ENCODE results near the gene CHAMP1. TPM values are rescaled to one million over a fixed set of nuclear protein-coding genes. Genes with fewer than 3 reads are reported as not detected.

Gene CHAMP1, protein sequence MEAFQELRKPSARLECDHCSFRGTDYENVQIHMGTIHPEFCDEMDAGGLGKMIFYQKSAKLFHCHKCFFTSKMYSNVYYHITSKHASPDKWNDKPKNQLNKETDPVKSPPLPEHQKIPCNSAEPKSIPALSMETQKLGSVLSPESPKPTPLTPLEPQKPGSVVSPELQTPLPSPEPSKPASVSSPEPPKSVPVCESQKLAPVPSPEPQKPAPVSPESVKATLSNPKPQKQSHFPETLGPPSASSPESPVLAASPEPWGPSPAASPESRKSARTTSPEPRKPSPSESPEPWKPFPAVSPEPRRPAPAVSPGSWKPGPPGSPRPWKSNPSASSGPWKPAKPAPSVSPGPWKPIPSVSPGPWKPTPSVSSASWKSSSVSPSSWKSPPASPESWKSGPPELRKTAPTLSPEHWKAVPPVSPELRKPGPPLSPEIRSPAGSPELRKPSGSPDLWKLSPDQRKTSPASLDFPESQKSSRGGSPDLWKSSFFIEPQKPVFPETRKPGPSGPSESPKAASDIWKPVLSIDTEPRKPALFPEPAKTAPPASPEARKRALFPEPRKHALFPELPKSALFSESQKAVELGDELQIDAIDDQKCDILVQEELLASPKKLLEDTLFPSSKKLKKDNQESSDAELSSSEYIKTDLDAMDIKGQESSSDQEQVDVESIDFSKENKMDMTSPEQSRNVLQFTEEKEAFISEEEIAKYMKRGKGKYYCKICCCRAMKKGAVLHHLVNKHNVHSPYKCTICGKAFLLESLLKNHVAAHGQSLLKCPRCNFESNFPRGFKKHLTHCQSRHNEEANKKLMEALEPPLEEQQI
- polyA plus RNA-seq (2012; ENCODE audit: insufficient read length, low read depth): 14.6 TPM

DNA sequence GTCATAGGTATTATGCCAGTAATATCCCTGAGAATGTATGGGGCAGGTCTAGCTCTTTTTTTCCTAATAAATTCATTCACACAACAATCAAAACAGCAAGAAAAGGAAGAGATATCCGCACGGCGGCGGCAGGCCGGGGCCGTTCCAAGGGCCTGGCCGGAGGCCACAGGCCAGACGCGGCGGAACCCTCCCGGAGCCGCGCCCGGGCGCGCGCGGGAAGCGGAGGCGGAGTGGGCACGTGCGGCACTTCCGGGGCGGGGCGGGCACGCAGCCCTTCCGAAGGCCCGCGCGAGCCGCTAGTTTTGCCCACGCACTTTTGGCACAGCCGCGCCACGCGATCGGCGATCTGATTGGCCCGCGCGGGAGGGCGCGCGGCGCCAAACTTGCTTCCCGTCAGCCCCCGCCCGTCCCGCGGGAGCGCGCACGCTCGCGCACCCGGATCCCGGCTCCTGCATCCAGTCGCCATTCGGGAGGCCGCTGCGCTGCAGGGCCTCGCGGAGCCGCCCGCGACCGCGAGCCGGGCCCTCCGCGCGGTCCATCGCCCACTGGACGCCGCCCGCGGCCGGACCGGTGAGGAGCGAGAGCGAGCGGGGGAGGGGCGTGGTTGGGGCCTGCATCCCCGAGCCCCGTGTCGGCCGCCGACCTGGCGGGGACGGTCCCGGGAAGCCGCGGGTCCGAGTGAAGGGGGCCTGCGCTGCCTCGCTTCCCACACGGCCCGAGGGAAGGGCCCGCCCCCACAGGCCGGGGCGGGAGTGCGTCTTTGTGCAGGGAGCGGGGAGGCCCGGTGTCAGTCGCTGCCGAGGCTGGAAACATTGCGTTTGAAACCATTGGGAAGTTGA is at the start of gene CHAMP1:
Gene CHAMP1, plus strand, starts transcription at position 430 of the 839 bp plus-strand sequence. CDS start 9,340 bp downstream, outside the sequence.
- TF ChIP-seq TAF1 (IDR thresholded peaks at IDR 0.05; ENCODE audit: borderline replicate concordance, insufficient read depth, low read length): peak; percentile 72; the same call in 1 of the 2 replicates
- no peak for TF ChIP-seq SIN3A (IDR thresholded peaks at IDR 0.05; ENCODE audit: borderline replicate concordance, insufficient read depth, low read length)
- TF ChIP-seq FOXP2 (optimal IDR thresholded peaks at IDR 0.05; ENCODE audit: borderline replicate concordance, extremely low read depth, extremely low read length, insufficient read depth): peak; percentile 37
- TF ChIP-seq, protein P1, sequence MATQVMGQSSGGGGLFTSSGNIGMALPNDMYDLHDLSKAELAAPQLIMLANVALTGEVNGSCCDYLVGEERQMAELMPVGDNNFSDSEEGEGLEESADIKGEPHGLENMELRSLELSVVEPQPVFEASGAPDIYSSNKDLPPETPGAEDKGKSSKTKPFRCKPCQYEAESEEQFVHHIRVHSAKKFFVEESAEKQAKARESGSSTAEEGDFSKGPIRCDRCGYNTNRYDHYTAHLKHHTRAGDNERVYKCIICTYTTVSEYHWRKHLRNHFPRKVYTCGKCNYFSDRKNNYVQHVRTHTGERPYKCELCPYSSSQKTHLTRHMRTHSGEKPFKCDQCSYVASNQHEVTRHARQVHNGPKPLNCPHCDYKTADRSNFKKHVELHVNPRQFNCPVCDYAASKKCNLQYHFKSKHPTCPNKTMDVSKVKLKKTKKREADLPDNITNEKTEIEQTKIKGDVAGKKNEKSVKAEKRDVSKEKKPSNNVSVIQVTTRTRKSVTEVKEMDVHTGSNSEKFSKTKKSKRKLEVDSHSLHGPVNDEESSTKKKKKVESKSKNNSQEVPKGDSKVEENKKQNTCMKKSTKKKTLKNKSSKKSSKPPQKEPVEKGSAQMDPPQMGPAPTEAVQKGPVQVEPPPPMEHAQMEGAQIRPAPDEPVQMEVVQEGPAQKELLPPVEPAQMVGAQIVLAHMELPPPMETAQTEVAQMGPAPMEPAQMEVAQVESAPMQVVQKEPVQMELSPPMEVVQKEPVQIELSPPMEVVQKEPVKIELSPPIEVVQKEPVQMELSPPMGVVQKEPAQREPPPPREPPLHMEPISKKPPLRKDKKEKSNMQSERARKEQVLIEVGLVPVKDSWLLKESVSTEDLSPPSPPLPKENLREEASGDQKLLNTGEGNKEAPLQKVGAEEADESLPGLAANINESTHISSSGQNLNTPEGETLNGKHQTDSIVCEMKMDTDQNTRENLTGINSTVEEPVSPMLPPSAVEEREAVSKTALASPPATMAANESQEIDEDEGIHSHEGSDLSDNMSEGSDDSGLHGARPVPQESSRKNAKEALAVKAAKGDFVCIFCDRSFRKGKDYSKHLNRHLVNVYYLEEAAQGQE (IDR thresholded peaks at IDR 0.05; ENCODE audit: insufficient read depth in 1 of 2, low read depth in 2 of 2, low read length in 2 of 2): no peak
- peak; percentile 80 for TF ChIP-seq POLR2AphosphoS5 (IDR thresholded peaks at IDR 0.05; ENCODE audit: low read depth, low read length)

DNA sequence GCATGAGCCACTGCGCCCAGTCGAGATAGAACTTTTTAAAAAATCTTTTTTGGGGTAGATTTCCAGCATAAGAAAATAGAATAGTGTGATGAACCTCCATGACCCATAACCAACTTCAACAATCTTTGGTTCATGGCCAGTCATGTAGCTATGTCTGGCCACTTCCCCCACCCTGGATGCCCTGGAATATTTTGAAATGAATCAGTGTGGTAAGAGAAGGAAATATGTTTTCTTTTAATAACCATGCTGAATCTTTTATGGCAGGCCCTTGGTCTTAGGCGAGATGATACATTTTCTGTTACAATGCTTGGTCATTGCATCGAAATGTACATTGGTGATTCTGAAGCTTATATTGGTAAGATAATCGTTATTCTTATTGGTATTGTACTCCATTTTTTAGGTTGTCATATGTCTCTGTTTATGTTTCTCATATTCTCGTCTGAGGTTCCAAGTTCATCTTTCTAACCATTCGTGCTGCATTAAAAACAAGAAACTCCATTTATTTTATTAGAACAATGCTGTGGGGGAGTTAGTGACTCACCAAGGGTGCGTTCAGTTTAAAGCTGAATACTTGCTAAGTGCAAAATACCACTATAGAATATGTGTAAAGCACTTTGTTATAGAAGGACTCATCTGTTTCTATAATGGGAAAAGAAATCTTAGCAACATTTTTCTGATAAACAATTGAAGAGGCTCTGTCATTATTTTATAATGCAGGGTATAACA is 49.3 kb upstream of the CHAMP1 start:
- no peak for TF ChIP-seq POLR2AphosphoS5 (IDR thresholded peaks at IDR 0.05; ENCODE audit: low read depth, low read length)
- TF ChIP-seq, protein P1 (IDR thresholded peaks at IDR 0.05; ENCODE audit: insufficient read depth in 1 of 2, low read depth in 2 of 2, low read length in 2 of 2): no peak
- TF ChIP-seq TAF1 (IDR thresholded peaks at IDR 0.05; ENCODE audit: borderline replicate concordance, insufficient read depth, low read length): no peak
- no peak for TF ChIP-seq SIN3A (IDR thresholded peaks at IDR 0.05; ENCODE audit: borderline replicate concordance, insufficient read depth, low read length)
- no peak for TF ChIP-seq FOXP2 (optimal IDR thresholded peaks at IDR 0.05; ENCODE audit: borderline replicate concordance, extremely low read depth, extremely low read length, insufficient read depth)

DNA sequence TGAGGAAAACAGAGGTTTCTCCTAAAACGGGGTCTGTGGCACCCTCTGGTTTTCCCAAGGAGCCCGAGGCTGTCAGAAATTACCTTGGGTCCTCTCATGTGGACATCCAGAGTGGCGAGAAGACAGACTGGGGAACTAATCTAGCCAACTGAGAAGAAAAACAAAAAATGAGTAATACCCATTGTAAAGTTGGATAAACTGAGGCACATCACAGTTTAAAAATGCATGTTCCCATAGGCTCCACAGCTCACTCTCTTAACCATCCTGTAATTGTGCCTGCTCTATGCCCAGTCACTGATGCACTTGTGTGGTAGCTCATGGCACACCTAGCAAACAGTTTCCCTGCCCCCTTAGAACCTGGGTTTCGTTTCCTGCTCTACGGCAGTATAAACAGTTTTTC is 48.1 kb upstream of the CHAMP1 start:
- TF ChIP-seq SIN3A (IDR thresholded peaks at IDR 0.05; ENCODE audit: borderline replicate concordance, insufficient read depth, low read length): no peak
- TF ChIP-seq, protein P1 (IDR thresholded peaks at IDR 0.05; ENCODE audit: insufficient read depth in 1 of 2, low read depth in 2 of 2, low read length in 2 of 2): no peak
- no peak for TF ChIP-seq POLR2AphosphoS5 (IDR thresholded peaks at IDR 0.05; ENCODE audit: low read depth, low read length)
- no peak for TF ChIP-seq TAF1 (IDR thresholded peaks at IDR 0.05; ENCODE audit: borderline replicate concordance, insufficient read depth, low read length)
